GM19025 (cell line): ENCODE data around the gene GLP1R.

Source experiments
- ATAC-seq: cut with Tn5 transposase; IDR thresholded peaks from one replicate; pipeline ENCODE4 v1.9.1; 2021; ENCODE audit warnings: mild to moderate bottlenecking, low read depth, moderate library complexity; ENCODE audit not compliant: unreplicated experiment

The GLP1R gene

GRCh38 chr6:39061182-39061581 lies 12.6 kb downstream of the GLP1R start:
- ATAC-seq, result no peak

- ATAC-seq, result no peak
Observed at GRCh38 chr6:39061588-39061987, 13.0 kb downstream of the GLP1R start.

- ATAC-seq, result no peak
Observed at GRCh38 chr6:39062014-39062740, 13.6 kb downstream of the GLP1R start.

GRCh38 chr6:39063526-39063925 lies 14.9 kb downstream of the GLP1R start:
- ATAC-seq, result no peak

GRCh38 chr6:39065561-39065960 lies 17.0 kb downstream of the GLP1R start:
- ATAC-seq, result no peak

GRCh38 chr6:39068391-39068790 lies 19.8 kb downstream of the GLP1R start:
- no peak for ATAC-seq

GRCh38 chr6:39072830-39073229 lies 24.2 kb downstream of the GLP1R start:
- no peak for ATAC-seq

GRCh38 chr6:39073471-39074355 lies 25.1 kb downstream of the GLP1R start:
- ATAC-seq, result no peak

- ATAC-seq, result no peak
Observed at GRCh38 chr6:39074486-39074885, 25.9 kb downstream of the GLP1R start.

GRCh38 chr6:39075010-39075686 lies 26.6 kb downstream of the GLP1R start:
- no peak for ATAC-seq

- ATAC-seq, result no peak
Observed at GRCh38 chr6:39075807-39076622, 27.4 kb downstream of the GLP1R start.

- no peak for ATAC-seq
Observed at GRCh38 chr6:39076623-39077535, 28.3 kb downstream of the GLP1R start.

GRCh38 chr6:39077882-39078594 lies 29.5 kb downstream of the GLP1R start:
- ATAC-seq, result no peak

- ATAC-seq, result no peak
Observed at GRCh38 chr6:39078695-39079094, 30.1 kb downstream of the GLP1R start.

- no peak for ATAC-seq
Observed at GRCh38 chr6:39079197-39080125, 30.9 kb downstream of the GLP1R start.

- ATAC-seq, result no peak
Observed at GRCh38 chr6:39080246-39080875, 31.8 kb downstream of the GLP1R start.

- no peak for ATAC-seq
Observed at GRCh38 chr6:39082310-39082709, 33.7 kb downstream of the GLP1R start.
